Parathyroid adenoma (tissue), 2 donors: ENCODE data around the gene CEP63.
"Not testable (repeated sequence)": the region's sequence is repeated elsewhere in the genome, so short reads cannot be mapped to it uniquely, and the experiment has no call there.

Source experiments
- H2AFZ ChIP-seq: fragments of 300-600 bp; sonication (generic); one replicate; pipeline ENCODE4 v1.7.0; 2017; ENCODE audit warnings: antibody characterized with exemption, mild to moderate bottlenecking
- H3K27ac ChIP-seq: fragments of 300-600 bp; sonication (generic); one replicate; pipeline ENCODE4 v1.7.0; 2017
- H3K27me3 ChIP-seq: fragments of 300-600 bp; sonication (generic); one replicate; pipeline ENCODE4 v1.7.0; 2017; ENCODE audit warnings: low read length; ENCODE audit not compliant: control insufficient read depth, insufficient read depth
- H3K36me3 ChIP-seq: fragments of 300-600 bp; sonication (generic); one replicate; pipeline ENCODE4 v1.7.0; 2017; ENCODE audit warnings: low read length; ENCODE audit not compliant: control insufficient read depth, insufficient read depth
- H3K4me1 ChIP-seq: fragments of 300-600 bp; sonication (generic); one replicate; pipeline ENCODE4 v1.7.0; 2017; ENCODE audit warnings: control low read depth
- H3K4me2 ChIP-seq: fragments of 300-600 bp; sonication (generic); one replicate; pipeline ENCODE4 v1.7.0; 2017; ENCODE audit warnings: low read length
- H3K4me3 ChIP-seq: fragments of 300-600 bp; sonication (generic); one replicate; pipeline ENCODE4 v1.7.0; 2017; ENCODE audit warnings: low read depth, low read length
- H3K79me2 ChIP-seq: fragments of 300-600 bp; sonication (generic); one replicate; pipeline ENCODE4 v1.7.0; 2017; ENCODE audit warnings: control low read depth
- H3K9ac ChIP-seq: fragments of 300-600 bp; sonication (generic); one replicate; pipeline ENCODE4 v1.7.0; 2017; ENCODE audit warnings: mild to moderate bottlenecking
- H3K9me3 ChIP-seq: fragments of 300-600 bp; sonication (generic); one replicate; pipeline ENCODE4 v1.7.0; 2017; ENCODE audit warnings: low read length; ENCODE audit not compliant: control insufficient read depth
- TF ChIP-seq, protein P1 (sequence below): fragments of 300-600 bp; sonication (generic); IDR thresholded peaks from one replicate; pipeline ENCODE4 v1.7.0; 2017; ENCODE audit warnings: antibody characterized with exemption, mild to moderate bottlenecking
- donor health status: primary hyperparathyroidism.

The CEP63 gene

GRCh38 chr3:134542287-134542958, 56.6 kb downstream of the CEP63 start:
- H3K36me3 ChIP-seq = no peaks in the 10 kb centered on the region
- H3K4me1 ChIP-seq = no peaks in the 10 kb centered on the region
- H2AFZ ChIP-seq = no peak overlapping the region
- no peaks in the 10 kb centered on the region for H3K27me3 ChIP-seq
- TF ChIP-seq, protein P1, sequence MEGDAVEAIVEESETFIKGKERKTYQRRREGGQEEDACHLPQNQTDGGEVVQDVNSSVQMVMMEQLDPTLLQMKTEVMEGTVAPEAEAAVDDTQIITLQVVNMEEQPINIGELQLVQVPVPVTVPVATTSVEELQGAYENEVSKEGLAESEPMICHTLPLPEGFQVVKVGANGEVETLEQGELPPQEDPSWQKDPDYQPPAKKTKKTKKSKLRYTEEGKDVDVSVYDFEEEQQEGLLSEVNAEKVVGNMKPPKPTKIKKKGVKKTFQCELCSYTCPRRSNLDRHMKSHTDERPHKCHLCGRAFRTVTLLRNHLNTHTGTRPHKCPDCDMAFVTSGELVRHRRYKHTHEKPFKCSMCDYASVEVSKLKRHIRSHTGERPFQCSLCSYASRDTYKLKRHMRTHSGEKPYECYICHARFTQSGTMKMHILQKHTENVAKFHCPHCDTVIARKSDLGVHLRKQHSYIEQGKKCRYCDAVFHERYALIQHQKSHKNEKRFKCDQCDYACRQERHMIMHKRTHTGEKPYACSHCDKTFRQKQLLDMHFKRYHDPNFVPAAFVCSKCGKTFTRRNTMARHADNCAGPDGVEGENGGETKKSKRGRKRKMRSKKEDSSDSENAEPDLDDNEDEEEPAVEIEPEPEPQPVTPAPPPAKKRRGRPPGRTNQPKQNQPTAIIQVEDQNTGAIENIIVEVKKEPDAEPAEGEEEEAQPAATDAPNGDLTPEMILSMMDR = no peak
- H3K4me3 ChIP-seq = no peak overlapping the region
- H3K9me3 ChIP-seq = no peaks in the 10 kb centered on the region
- H3K4me2 ChIP-seq = no peak overlapping the region
- no peak overlapping the region for H3K9ac ChIP-seq
- no peaks in the 10 kb centered on the region for H3K79me2 ChIP-seq
- H3K27ac ChIP-seq = no peak overlapping the region

- Histone ChIP-seq H3K4me2 (no peak overlapping the region), H3K79me2 (no peaks in the 10 kb centered on the region), H3K36me3 (no peaks in the 10 kb centered on the region), H3K27me3 (no peaks in the 10 kb centered on the region), H3K9me3 (no peaks in the 10 kb centered on the region), H2AFZ (no peak overlapping the region), H3K4me1 (no peaks in the 10 kb centered on the region), H3K4me3 (no peak overlapping the region), H3K27ac (no peak overlapping the region), H3K9ac (no peak overlapping the region)
- TF ChIP-seq, protein P1 = no peak
Observed at GRCh38 chr3:134543113-134543512, 57.3 kb downstream of the CEP63 start.

- no peaks in the 10 kb centered on the region for H3K79me2 ChIP-seq
- no peak overlapping the region for H2AFZ ChIP-seq
- H3K27me3 ChIP-seq = no peaks in the 10 kb centered on the region
- H3K4me1 ChIP-seq = no peaks in the 10 kb centered on the region
- no peak overlapping the region for H3K4me3 ChIP-seq
- H3K9ac ChIP-seq = no peak overlapping the region
- H3K36me3 ChIP-seq = no peaks in the 10 kb centered on the region
- TF ChIP-seq, protein P1 = no peak
- H3K9me3 ChIP-seq = no peaks in the 10 kb centered on the region
- H3K27ac ChIP-seq = no peak overlapping the region
- H3K4me2 ChIP-seq = no peak overlapping the region
Observed at GRCh38 chr3:134544316-134544715, 58.5 kb downstream of the CEP63 start.

DNA sequence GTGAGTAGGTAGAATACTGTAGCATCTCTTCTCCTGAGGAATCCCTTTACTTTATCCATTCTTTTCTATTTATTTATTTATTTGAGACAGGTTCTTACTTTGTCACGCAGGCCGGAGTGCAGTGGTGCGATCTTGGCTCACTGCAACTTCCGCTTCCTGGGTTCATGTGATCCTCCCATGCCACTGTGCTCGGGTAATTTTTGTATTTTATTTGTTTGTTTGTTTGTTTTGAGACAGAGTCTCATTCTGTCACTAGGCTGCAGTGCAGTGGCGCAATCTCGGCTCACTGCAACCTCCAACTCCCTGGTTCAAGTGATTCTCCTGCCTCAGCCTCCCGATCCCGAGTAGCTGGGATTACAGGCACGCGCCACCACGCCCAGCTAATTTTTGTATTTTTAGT, 58.9 kb downstream of the CEP63 start:
- not testable (repeated sequence) for H3K36me3 ChIP-seq

GRCh38 chr3:134545818-134546217, 60.0 kb downstream of the CEP63 start:
- no peak overlapping the region for H3K4me3 ChIP-seq
- no peak overlapping the region for H3K27ac ChIP-seq
- no peaks in the 10 kb centered on the region for H3K4me1 ChIP-seq
- no peaks in the 10 kb centered on the region for H3K36me3 ChIP-seq
- H3K4me2 ChIP-seq = no peak overlapping the region
- TF ChIP-seq, protein P1 = no peak
- H3K27me3 ChIP-seq = no peaks in the 10 kb centered on the region
- no peak overlapping the region for H2AFZ ChIP-seq
- H3K79me2 ChIP-seq = no peaks in the 10 kb centered on the region
- no peak overlapping the region for H3K9ac ChIP-seq
- H3K9me3 ChIP-seq = no peaks in the 10 kb centered on the region

More for the DNA sequence above, 58.9 kb downstream of the CEP63 start:
- not testable (repeated sequence) for H3K4me2 ChIP-seq, H3K9ac ChIP-seq, H3K4me1 ChIP-seq, H3K79me2 ChIP-seq, H3K27me3 ChIP-seq, H2AFZ ChIP-seq, H3K27ac ChIP-seq, H3K9me3 ChIP-seq, H3K4me3 ChIP-seq
